Activated B cell treated with CpG ODN at 0.5 μM for 24 hours (primary cell): ENCODE measurements around the gene CIDEB. TPM values are rescaled to one million over a fixed set of nuclear protein-coding genes. Genes with fewer than 3 reads are reported as not detected.

Experiments
- ATAC-seq: fragments of 200-7000 bp; cut with Tn5 transposase; one replicate; pipeline ENCODE4 v1.10.0; 2021; ENCODE audit warnings: low read depth, mild to moderate bottlenecking, moderate library complexity
- CTCF ChIA-PET: fragments of 350-600 bp; sonication (Branson Sonifier 250); formaldehyde crosslinking; loops from one replicate; lab custom pipeline; 2021; ENCODE audit warnings: antibody characterized with exemption; lab: Charles Lee
- POLR2A ChIA-PET: fragments of 350-600 bp; sonication (Branson Sonifier 250); formaldehyde crosslinking; loops from one replicate; lab custom pipeline; 2021; ENCODE audit warnings: antibody characterized with exemption; lab: Charles Lee
- DNase-seq: peaks from one replicate; pipeline ENCODE4 v3.0.0; 2022
- H3K27ac Mint-ChIP-seq: one replicate; pipeline ENCODE4 v1.8.0; 2020; ENCODE audit warnings: mixed read lengths
- H3K27me3 Mint-ChIP-seq: one replicate; pipeline ENCODE4 v1.8.0; 2021; ENCODE audit warnings: mixed read lengths
- H3K36me3 Mint-ChIP-seq: one replicate; pipeline ENCODE4 v1.8.0; 2021; ENCODE audit warnings: low read depth, mixed read lengths
- H3K4me1 Mint-ChIP-seq: one replicate; pipeline ENCODE4 v1.8.0; 2021; ENCODE audit warnings: mixed read lengths
- H3K4me3 Mint-ChIP-seq: one replicate; pipeline ENCODE4 v1.8.0; 2020; ENCODE audit warnings: mild to moderate bottlenecking, mixed read lengths
- H3K9me3 Mint-ChIP-seq: one replicate; pipeline ENCODE4 v1.8.0; 2020; ENCODE audit warnings: mixed read lengths
- intact Hi-C: fragments of 100-400 bp; cut with micrococcal nuclease; formaldehyde crosslinking; loops from one replicate; pipeline ENCODE4 v1.15.1; 2024
- total RNA-seq: library from RNA; stranded (reverse); gene quantifications from 2 replicates; pipeline ENCODE4 v1.2.3, GENCODE V29; 2022
- TF ChIP-seq, protein P1 (sequence below): fragments of 200-600 bp; IDR thresholded peaks from one replicate; pipeline ENCODE4 v1.8.0; 2022; ENCODE audit warnings: antibody characterized with exemption, mild to moderate bottlenecking

CIDEB gene
- total RNA-seq, 1 donor from 2014 or later: 9.2 TPM

- no peak overlapping the region for H3K27ac Mint-ChIP-seq
Observed at GRCh38 chr14:24269910-24270536, 37.8 kb downstream of the CIDEB start.

DNA sequence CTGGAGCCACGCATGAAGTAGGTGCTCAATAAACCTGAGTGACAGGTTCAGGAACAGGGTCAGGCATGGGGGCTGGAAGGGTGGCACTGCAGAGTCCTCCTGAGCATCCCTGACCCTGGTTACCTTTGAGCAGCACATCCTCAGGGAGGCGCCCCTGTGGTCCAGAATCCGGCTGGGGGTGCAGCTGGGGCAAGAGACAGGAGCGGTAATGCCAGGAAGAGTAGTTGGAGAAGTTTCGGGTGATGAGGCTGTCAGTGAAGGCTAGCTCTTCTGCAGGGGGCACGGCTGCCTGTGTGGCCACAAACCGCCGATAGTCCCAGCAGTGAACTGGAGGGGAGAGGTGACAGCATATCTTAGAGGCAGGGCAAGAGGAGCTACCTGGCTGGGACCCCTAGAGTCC is 38.4 kb downstream of the CIDEB start:
- peaks cover 46% of the 10 kb centered on the region for H3K36me3 Mint-ChIP-seq

More at GRCh38 chr14:24269910-24270536, 37.8 kb downstream of the CIDEB start:
- intact Hi-C loops: loop anchor here (2.0 to 5.0 kb wide), 3 partner anchors 38 to 97 kb away; partner anchors contain the start of genes GMPR2, NEDD8, NFATC4 and TM9SF1
- Mint-ChIP-seq H3K27me3 (no peaks in the 10 kb centered on the region), H3K36me3 (peaks cover 40% of the 10 kb centered on the region), H3K9me3 (no peaks in the 10 kb centered on the region), H3K4me1 (peaks cover 49% of the 10 kb centered on the region), H3K4me3 (peak overlapping the region; percentile 90)
- ATAC-seq: no peak
- ChIA-PET POLR2A (interaction anchor here (0.9 to 9.8 kb wide), 14 partner anchors 11 to 156 kb away, joined by 3 to 175 read pairs (median 10); partner anchors contain the start of genes DCAF11, DHRS1, GMPR2 and IPO4), CTCF (interaction anchor here (0.9 to 2.5 kb wide), 13 partner anchors 10 to 74 kb away, joined by 3 to 30 read pairs (median 4); partner anchors contain the start of genes DHRS1, MDP1, NOP9 and TINF2)
- DNase-seq: no peak
- TF ChIP-seq, protein P1, sequence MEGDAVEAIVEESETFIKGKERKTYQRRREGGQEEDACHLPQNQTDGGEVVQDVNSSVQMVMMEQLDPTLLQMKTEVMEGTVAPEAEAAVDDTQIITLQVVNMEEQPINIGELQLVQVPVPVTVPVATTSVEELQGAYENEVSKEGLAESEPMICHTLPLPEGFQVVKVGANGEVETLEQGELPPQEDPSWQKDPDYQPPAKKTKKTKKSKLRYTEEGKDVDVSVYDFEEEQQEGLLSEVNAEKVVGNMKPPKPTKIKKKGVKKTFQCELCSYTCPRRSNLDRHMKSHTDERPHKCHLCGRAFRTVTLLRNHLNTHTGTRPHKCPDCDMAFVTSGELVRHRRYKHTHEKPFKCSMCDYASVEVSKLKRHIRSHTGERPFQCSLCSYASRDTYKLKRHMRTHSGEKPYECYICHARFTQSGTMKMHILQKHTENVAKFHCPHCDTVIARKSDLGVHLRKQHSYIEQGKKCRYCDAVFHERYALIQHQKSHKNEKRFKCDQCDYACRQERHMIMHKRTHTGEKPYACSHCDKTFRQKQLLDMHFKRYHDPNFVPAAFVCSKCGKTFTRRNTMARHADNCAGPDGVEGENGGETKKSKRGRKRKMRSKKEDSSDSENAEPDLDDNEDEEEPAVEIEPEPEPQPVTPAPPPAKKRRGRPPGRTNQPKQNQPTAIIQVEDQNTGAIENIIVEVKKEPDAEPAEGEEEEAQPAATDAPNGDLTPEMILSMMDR: no peak

GRCh38 chr14:24268225-24268624 is 39.6 kb downstream of the CIDEB start:
- Mint-ChIP-seq H3K27me3 (no peaks in the 10 kb centered on the region), H3K27ac (no peak overlapping the region), H3K9me3 (no peaks in the 10 kb centered on the region), H3K4me3 (no peak overlapping the region), H3K4me1 (peaks cover 33% of the 10 kb centered on the region), H3K36me3 (peaks cover 51% of the 10 kb centered on the region)
- TF ChIP-seq, protein P1: no peak
- POLR2A ChIA-PET: interaction anchor here (0.6 to 9.8 kb wide), 3 partner anchors 26 to 160 kb away, joined by 3 to 175 read pairs (median 5); partner anchors contain the start of gene TINF2
- no peak for ATAC-seq
- CTCF ChIA-PET: interaction anchor here (0.6 kb wide), 1 partner anchor 59 kb away, joined by 3 read pairs; no protein-coding TSS in a partner anchor
- intact Hi-C loops: no loop called here
- DNase-seq: no peak

More for the DNA sequence above, 38.4 kb downstream of the CIDEB start:
- intact Hi-C loops: no loop called here
- peaks cover 45% of the 10 kb centered on the region for H3K4me1 Mint-ChIP-seq
- DNase-seq (no peak), ATAC-seq (no peak)
- H3K27ac Mint-ChIP-seq: no peak overlapping the region
- H3K27me3 Mint-ChIP-seq: no peaks in the 10 kb centered on the region
- H3K9me3 Mint-ChIP-seq: no peaks in the 10 kb centered on the region
- TF ChIP-seq, protein P1: no peak
- ChIA-PET CTCF (interaction anchor here (0.9 to 1.9 kb wide), 3 partner anchors 16 to 27 kb away, joined by 3 to 4 read pairs (median 3); no protein-coding TSS in a partner anchor), POLR2A (interaction anchor here (1.4 to 9.8 kb wide), 4 partner anchors 11 to 53 kb away, joined by 6 to 175 read pairs (median 31); partner anchors contain the start of genes MDP1 and TINF2)
- peak overlapping the region; percentile 4 for H3K4me3 Mint-ChIP-seq

GRCh38 chr14:24267516-24267915 is 40.3 kb downstream of the CIDEB start:
- POLR2A ChIA-PET: interaction anchor here (9.8 kb wide), 1 partner anchor 25 kb away, joined by 175 read pairs; the partner anchor contains the start of gene TINF2
- Mint-ChIP-seq H3K9me3 (no peaks in the 10 kb centered on the region), H3K27ac (no peak overlapping the region), H3K4me3 (no peak overlapping the region), H3K36me3 (peaks cover 52% of the 10 kb centered on the region), H3K27me3 (no peaks in the 10 kb centered on the region), H3K4me1 (peaks cover 26% of the 10 kb centered on the region)
- DNase-seq (no peak), ATAC-seq (no peak)
- TF ChIP-seq, protein P1: no peak
- CTCF ChIA-PET: no interaction called here
- intact Hi-C loops: no loop called here
